ENCODE measurements around the gene RXRA.
A peak's percentile ranks its signal among the peaks of the same experiment; 100 is the strongest.

Gene RXRA

GRCh38 chr9:134289241-134289875 lies 36.9 kb upstream of the RXRA start:
- no peak overlapping the region for H3K4me3 ChIP-seq (replicated peaks in 1 of 2; ENCODE audit: low read depth in 2 of 2, low read length in 2 of 2)
- TF ChIP-seq CTCF (IDR thresholded peaks at IDR 0.05; ENCODE audit: low read depth, low read length) = no peak
- no peak for DNase-seq (ENCODE audit: low read depth in 2 of 2)

DNA sequence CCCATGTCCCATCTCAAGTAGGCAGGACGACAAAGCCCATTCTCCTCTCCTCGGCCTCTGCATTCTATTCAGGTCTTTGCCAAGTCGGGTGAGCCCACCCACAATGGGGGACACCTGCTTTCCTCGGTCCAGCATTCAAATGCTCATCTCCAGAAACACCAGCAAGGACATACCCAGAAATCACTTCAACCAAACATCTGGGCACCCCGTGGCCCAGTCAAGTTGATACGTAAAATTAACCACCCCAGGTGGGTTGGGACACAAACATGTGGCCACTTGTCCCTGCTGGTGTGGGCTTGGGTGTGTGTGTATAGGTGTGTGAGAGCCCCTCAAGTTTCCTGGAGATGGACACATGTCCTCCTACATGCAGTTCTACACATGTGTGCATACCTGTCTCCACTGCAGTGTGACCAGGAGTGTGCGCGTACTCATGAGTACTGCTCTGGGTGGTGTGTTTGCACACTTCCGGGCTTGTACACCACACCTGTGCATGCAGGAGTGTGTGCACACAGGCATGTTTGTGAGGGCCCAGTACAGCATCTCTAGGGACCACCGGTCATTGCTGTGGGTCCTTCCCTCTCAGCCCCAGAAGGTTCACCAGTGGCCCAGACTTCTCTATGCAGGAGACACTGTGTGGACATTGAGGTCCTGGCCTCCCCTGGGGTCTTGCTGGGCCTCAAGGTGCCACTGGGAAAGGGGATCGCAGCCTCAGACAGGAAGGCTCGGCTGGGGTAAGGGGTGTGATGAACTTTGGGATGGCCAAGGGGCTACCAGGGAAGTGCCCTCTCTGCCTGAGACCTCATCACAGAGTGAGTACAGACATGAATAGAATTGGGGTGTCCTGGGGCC lies 35.4 kb upstream of the RXRA start:
- no peak overlapping the region for H3K4me3 ChIP-seq (replicated peaks in 1 of 2; ENCODE audit: low read depth in 2 of 2, low read length in 2 of 2)
- no peak for DNase-seq (ENCODE audit: low read depth in 2 of 2)
- TF ChIP-seq CTCF (IDR thresholded peaks at IDR 0.05; ENCODE audit: low read depth, low read length) = no peak

- H3K4me3 ChIP-seq (replicated peaks in 1 of 2; ENCODE audit: low read depth in 2 of 2, low read length in 2 of 2) = no peak overlapping the region
- no peak for TF ChIP-seq CTCF (IDR thresholded peaks at IDR 0.05; ENCODE audit: low read depth, low read length)
Measured at GRCh38 chr9:134291452-134291881, 34.8 kb upstream of the RXRA start.

GRCh38 chr9:134291961-134292871 lies 34.0 kb upstream of the RXRA start:
- H3K4me3 ChIP-seq (replicated peaks in 1 of 2; ENCODE audit: low read depth in 2 of 2, low read length in 2 of 2) = no peak overlapping the region
- no peak for TF ChIP-seq CTCF (IDR thresholded peaks at IDR 0.05; ENCODE audit: low read depth, low read length)
- DNase-seq (ENCODE audit: low read depth in 2 of 2) = no peak

More at GRCh38 chr9:134291452-134291881, 34.8 kb upstream of the RXRA start:
- DNase-seq (ENCODE audit: low read depth in 2 of 2) = no peak

DNA sequence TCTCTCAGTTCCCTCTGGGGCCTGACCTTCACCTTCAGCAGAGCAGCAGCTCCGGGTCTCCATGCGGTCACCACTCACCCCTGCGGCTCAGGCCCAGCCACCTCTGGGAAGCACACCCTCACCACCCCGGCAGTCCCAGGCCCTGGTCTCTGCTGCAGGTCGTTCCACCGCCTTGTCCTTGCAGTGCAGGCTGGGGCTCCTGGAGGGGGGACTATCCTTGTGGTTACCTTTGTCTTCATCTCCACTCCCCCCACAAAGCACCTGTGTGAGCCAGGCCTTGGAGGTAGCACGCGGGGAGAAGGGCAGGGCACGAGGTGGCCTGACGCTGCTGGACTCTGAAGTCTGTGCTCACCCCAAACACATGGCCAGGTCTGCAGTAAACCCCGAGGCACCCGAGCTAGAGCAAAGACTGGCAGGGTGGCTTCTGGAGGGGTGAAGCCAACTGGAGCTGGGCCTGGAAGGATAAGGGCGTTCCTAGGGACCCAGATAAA lies 33.2 kb upstream of the RXRA start:
- no peak for TF ChIP-seq CTCF (IDR thresholded peaks at IDR 0.05; ENCODE audit: low read depth, low read length)
- H3K4me3 ChIP-seq (replicated peaks in 1 of 2; ENCODE audit: low read depth in 2 of 2, low read length in 2 of 2) = no peak overlapping the region

GRCh38 chr9:134293611-134294152 lies 32.6 kb upstream of the RXRA start:
- no peak for TF ChIP-seq CTCF (IDR thresholded peaks at IDR 0.05; ENCODE audit: low read depth, low read length)
- DNase-seq (ENCODE audit: low read depth in 2 of 2) = peak in 1 of 2 donors; percentile 23
- H3K4me3 ChIP-seq (replicated peaks in 1 of 2; ENCODE audit: low read depth in 2 of 2, low read length in 2 of 2) = no peak overlapping the region

More for the DNA sequence above, 33.2 kb upstream of the RXRA start:
- DNase-seq (ENCODE audit: low read depth in 2 of 2) = no peak

Data from cardiac fibroblast (primary cell).